Fibroblast of skin of scalp (primary cell): ENCODE data around the gene TBX21. TPM values are rescaled to one million over a fixed set of nuclear protein-coding genes. Genes with fewer than 3 reads are reported as not detected.

Source experiments
- DNase-seq: peaks from one replicate; pipeline ENCODE4 v3.0.0-alpha.2; 2013
- polyA plus RNA-seq, 2 experiments: library from polyadenylated mRNA; unstranded; fragments of 120-200 nt; gene quantifications; one replicate each; pipeline ENCODE4 v1.2.1, GENCODE V29; 2013; ENCODE audit not compliant: insufficient read length in 2 of 2

Gene TBX21
- polyA plus RNA-seq (2013, experiment 1 of 2; ENCODE audit: insufficient read length), result not detected
- polyA plus RNA-seq (2013, experiment 2 of 2; ENCODE audit: insufficient read length), result not detected

DNA sequence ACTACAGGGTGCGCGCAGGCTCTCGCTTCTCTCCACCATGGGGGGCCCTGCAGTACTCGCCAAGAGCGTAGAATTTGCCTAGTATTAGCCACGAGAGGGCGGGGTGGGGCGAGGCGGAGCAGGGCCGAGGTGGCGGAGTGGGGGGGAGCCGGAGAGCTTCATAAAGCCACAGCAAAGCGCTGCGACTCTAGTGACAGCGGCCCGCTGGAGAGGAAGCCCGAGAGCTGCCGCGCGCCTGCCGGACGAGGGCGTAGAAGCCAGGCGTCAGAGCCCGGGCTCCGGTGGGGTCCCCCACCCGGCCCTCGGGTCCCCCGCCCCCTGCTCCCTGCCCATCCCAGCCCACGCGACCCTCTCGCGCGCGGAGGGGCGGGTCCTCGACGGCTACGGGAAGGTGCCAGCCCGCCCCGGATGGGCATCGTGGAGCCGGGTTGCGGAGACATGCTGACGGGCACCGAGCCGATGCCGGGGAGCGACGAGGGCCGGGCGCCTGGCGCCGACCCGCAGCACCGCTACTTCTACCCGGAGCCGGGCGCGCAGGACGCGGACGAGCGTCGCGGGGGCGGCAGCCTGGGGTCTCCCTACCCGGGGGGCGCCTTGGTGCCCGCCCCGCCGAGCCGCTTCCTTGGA is at the start of gene TBX21:
TBX21 (plus strand) TSS at position 190 of the 627 bp plus-strand sequence; CDS start at position 409, 219 bp downstream.
- peak; percentile 60 for DNase-seq

- DNase-seq, result no peak
These were observed 49.0 kb upstream of the TBX21 start for GRCh38 chr17:47684025-47684424.

GRCh38 chr17:47684535-47685193 is 48.4 kb upstream of the TBX21 start:
- no peak for DNase-seq

DNA sequence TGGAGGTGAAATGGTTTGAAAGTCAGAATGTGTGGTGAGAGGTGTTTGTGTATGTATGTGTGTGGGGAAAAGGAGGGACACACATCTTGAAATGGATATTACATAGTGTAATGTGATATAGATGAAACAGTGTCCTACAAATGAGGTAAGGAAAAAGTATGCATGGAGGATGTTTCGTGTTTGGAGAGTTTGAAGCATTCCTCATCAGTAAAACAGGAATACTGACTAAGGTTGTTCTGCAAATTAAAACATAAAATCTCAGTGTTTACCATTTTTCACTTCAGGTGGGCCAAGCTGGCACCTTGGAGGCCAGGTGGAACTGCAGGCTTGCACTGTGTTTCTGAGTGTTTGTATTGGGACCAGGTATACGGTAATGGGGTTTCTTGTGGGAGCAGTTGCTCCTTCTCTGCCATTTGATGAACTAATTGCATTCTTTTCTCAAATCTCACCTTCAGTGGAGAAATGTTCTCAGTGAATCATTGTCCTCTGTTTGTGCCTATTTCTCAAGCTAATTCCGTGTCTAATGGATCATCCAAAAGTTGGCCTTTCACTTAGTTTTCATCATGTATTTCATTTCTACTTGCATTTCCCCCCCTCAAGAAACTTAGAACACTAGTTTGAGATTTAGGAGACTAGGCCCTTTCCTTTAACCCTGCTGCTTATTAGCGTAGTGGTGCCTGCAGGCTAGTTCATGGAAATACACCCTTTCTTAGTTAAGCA is 47.3 kb upstream of the TBX21 start:
- DNase-seq, result no peak

DNA sequence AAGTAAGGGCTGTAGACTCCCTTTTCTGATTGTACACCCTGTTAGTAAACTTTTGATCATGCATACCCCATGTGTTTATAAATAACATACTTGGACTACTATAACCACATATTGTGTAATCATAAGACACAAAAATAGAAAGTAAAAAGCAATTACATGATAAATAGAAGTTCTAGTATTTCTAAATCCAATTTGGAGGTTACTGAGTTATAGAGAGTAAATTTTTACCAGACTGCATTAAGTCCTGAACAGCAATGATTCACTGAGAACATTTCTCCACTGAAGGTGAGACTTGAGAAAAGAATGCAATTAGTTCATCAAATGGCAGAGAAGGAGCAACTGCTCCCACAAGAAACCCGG is 46.8 kb upstream of the TBX21 start:
- no peak for DNase-seq

DNA sequence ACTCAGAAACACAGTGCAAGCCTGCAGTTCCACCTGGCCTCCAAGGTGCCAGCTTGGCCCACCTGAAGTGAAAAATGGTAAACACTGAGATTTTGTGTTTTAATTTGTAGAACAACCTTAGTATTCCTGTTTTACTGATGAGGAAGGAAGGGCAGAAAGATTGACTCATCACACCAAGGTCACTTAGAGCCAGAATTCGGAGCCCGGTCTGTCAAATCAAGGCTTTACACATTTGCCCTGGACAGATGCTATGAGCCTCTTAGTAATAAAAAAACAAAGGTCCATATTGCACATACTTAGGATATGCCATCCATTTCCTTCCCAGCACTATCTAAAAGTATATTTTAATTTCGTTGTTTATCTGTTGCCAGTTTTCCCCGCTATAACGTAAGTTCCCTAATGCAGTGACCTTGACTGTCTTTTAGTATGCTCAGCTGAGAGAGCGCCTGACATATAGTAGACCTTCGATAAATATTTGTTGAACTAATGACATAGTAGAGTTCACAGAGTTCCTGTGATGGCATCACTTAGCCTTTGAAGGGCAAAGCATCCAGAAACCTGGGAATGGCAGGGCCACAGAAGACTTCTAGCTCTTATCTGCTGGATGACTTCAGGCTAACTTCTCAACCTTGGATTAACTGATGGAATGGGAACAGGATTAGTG is 46.2 kb upstream of the TBX21 start:
- DNase-seq, result no peak

- DNase-seq, result no peak
These were observed 45.7 kb upstream of the TBX21 start for GRCh38 chr17:47687328-47687690.

DNA sequence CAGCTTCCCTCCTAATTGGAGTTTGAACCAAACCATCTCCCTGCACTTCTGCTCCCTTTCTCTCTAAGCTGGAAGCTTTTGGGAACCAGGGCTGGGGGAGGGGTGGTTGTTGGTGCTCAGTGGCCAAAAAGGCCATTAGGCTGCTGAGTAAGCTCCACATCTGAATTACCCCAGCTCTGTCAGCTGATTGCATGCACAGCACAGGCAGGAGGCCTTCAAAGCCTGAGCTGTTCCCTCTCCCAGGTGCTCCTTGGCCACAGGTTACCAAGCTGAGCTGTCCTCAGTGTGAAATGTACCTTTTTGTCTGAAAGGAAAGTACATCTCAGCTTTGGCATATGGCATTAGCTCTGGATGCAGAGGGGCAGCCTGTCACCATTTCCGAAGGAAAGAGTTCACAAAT is 45.3 kb upstream of the TBX21 start:
- DNase-seq, result peak; percentile 16

DNA sequence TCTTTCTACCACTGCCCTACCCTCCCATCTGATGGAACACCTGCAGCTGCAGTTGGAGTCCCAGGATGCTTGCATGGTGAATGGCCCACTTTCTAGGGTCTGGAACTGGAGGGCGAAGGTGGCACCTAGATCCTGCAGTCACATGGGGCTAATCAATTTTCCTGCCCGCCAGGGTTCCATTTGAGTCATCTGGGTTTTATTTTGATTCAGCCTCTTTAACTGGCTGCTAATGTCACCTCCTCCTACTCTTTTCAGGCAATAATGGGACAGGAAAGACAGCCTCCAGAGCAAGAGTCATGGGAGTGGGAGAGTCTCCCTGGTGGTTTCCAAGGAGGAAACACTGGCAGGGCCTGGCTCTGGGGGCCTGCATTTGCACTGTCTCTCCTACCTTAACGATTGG is 42.9 kb upstream of the TBX21 start:
- no peak for DNase-seq

DNA sequence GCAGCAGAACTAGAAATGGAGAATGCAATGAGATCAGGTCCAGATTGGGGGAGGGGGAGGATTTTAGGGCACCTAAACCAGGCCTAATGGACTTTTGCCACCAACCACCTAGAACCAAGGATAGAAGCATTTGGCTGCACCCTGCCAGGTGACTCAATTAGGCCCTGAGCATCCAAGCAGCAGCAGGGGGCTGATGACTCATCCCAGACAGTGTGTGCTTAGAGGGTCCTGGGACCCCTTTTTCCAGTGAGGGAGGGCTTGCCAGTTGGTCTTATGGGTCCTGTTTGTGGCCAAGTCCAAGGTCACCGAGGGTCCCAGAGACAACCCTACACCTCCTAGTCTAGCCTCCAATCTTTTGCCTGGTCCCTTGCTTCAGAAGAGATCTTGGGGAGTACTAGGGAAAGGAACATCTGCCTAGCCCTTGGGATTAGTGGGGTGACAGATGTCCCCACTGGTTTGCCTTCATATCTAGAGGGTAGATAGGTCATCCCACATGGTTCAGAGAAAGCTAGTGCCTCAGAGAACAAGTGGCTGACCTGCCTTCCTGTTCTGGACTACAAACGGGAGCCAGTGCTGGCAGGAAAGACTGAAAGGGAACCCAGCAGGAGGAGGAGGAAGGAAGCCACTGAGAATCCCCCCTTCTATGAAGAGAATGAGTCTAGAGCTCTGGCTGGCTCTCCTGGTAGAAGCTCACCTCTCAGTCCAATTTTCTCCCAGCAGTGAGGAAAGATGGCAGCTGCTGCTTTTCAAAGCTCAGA is 40.7 kb upstream of the TBX21 start:
- no peak for DNase-seq

- DNase-seq, result no peak
These were observed 39.9 kb upstream of the TBX21 start for GRCh38 chr17:47692895-47693730.

DNA sequence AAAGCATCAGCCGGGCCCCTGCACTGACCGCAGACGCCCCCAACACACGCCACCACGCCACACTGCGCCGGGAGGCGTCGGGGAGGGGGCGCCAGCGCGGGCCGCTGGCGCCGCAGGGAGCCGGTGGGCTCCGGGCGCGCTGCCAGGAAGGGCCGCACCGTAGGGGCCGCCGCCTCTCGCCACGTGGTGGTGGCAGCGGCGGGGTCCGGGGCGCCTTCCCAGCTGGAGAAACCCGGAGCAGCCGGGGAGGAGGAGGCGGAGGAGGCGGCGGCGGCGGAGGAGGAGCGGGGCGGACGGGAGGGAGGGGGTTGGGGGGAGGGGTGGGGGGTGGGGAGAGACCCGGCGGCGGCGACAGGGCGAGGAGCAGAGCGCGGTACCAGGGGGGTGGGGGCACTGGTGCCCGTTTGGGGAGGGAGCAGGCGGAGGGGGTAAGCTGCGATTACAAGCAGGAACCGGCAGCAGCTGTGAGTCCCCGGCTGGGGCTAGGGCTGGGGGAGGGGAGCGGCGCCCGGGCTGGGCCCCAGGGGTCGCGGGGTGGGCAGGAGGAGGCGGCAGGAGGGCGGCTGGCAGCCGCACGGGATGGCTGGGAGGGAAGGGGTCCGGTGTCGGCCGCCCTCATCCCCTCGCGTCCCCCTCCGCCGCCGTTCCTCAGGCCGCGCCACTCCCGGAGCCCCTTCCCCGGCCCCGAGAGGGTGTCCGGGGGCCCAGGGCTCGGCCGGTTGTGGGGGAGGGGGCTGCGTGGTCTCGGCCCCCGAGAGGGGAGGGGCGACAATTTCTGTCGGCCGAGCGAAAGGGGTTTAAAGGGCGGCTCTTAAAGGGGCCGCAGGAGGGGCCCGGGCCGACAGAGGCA is 39.1 kb upstream of the TBX21 start, which contains the start of gene TBKBP1:
TBKBP1 (plus strand) TSS at position 431 of the 850 bp plus-strand sequence. CDS start 1,952 bp downstream, outside the sequence.
- peak; percentile 73 for DNase-seq

DNA sequence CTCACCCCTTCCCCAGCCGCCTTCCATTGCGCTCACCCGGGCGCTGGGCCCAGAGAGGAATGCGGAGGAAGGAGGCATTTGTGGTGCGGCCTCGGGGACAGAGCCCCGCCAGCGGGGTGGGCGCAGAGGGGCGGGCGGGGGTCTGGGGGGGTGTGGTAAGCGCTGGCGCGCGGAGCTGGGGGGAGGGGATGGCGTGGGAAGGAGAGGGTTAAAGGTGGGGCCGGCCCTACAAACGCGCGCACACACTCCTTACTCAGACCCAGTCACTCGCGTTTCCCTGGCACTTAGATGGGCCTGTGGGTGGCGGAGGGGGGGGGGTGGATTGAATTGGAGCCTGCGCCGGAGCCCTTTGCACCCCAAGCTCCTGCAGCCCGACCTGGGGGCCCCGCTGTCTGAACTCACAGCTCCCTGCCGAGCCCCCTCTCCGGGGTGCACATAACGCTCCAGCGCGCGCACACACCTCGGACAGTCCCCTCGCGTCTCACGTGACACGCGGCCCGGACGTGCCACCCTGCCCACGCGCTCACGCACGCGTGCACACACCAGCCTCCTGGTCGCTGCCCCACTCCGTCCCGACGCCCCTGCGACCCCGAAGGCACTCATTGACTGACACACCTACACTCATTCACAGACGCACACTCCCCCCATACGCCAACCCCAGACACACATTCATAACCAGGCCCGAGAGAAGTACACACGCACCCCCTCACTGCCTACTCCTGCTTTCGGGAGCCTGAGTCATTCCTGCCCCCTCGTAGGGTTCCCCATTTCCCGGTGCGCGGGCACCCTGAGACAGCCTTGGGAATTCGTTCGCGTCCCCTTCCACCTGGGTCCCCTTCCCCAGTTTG is 38.2 kb upstream of the TBX21 start:
- peak; percentile 56 for DNase-seq

DNA sequence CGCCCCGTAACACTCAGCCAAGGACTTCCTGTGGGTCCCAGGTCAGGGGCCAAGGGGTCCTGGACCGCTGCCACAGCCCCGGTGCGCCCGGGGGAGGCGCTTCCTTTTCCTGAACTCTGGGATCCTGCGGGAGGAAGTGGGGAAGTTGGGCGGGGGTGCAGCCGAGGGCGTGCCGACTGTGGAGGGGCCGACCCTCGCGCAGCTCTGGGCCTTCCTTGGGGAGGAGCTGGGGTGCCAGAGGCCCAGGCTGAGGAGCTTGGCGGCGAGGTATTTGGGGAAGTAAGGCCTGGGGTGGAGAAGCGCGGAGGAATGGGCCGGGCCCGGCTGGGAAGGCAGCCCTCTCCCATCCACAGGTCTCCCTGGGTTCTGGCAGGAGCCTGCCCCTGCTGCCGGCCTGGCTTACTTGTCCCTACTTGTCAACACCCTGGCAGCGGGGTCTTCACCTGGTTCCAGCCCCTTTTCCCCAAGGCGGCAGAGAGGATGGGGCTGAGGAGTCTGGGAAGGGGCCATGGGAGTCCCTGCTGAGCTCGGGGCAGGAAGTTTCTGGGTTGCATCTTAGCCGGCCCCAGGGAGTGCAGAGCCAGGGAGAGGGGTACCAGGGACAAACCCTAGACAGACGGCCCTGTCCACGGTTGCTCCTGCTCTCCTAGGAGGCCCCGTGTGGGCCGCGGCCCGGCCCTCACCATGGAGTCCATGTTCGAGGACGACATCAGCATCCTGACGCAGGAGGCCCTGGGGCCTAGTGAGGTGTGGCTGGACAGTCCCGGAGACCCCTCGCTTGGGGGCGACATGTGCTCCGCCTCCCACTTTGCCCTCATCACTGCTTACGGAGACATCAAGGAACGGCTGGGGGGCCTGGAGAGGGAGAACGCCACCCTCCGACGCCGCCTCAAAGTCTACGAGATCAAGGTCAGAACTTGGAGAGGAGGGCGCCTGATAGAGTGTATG is 37.3 kb upstream of the TBX21 start:
- peak; percentile 34 for DNase-seq

DNA sequence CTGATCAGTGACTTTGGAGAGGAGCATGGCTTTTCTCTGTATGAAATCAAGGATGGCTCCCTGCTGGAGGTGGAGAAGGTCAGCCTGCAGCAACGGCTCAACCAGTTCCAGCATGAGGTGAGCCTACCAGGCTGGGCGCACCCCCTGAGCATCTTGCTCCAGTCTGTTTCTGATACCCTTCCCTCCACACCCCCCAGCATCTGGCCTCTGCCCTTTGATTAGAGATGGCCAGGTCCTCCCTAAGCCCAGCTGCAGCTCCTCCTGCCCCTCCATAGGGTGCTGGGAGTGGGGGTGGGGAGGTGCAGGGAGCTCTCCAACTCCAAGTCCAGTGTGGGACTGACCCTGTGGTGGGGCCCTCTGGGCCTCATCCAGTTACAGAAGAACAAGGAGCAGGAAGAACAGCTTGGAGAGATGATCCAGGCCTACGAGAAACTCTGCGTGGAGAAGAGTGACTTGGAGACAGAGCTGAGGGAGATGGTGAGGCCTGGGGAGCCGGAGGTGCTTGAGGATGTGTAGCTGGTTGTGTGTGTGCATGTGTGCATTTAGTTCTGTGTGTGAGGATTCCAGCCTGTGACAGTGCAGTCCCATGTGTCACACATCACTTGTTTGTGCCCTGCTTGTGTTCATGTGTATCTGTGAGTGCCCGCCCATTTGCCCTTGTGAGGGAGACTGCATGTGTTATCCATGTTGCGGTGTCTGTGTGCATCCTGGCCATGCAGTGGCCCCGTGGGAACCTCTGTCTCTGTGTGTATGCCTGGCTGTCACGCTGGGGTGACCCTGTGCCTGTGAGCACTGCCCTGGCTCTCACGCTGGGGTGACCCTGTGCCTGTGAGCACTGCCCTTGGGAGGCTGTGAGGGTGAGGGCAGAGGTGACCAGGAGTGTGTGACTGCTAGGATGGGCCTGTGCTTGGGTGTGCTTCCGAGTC is 36.1 kb upstream of the TBX21 start:
- DNase-seq, result no peak

DNA sequence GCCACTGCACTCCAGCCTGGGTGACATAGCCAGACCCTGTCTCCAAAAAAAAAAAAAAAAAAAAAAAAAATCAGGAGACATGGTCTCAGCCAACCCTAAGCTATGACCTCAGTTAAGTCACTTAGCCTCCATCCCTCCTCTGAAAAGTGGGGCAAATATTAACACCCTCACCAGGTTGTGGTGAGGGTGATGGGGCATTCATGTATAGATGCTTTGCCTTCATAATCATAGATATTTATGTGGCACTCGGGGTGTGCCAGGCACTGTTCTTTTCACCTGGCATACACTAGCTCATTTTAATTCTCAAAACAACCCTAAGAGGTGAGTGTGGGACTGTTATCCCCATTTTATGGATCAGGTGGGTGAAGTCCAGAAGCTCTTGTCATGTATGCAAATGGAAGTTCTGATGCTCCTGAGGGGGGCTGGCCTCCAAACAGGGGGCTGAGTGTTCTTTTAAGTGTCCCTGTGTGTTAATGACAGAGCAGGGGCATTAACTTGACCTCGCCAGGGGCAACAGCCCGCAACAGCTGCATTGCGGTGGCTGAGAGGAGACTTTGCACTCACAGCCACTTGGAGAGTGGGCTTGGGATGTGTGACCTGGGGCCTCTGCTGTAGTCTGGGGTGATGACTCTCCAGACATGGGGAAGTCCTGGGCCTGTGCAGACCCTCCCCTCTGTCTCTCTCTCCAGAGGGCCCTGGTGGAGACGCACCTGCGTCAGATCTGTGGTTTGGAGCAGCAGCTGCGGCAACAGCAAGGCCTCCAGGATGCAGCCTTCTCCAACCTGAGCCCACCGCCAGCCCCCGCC is 34.9 kb upstream of the TBX21 start:
- no peak for DNase-seq
